Renal pelvis (tissue), 12 donors: Measurements from ENCODE around the gene GPC3. TPM values are rescaled to one million over a fixed set of nuclear protein-coding genes. Genes with fewer than 3 reads are reported as not detected.
"Not testable (repeated sequence)": the region's sequence is repeated elsewhere in the genome, so short reads cannot be mapped to it uniquely, and the experiment has no call there.

ENCODE experiments used
- DNase-seq: peaks from one replicate; pipeline ENCODE4 v3.0.0-alpha.2; 2013
- long read RNA-seq, 16 experiments: transcript quantifications; one replicate each; lab custom pipeline, GENCODE V29; 2026
- polyA plus RNA-seq, 3 donors: library from polyadenylated mRNA; unstranded; fragments of 120-200 nt; gene quantifications; one replicate each; pipeline ENCODE4 v1.2.1, GENCODE V29; 2013; ENCODE audit not compliant: insufficient read length in 3 of 3

GPC3 gene
- 1,000 to 10,000 TPM in 1 of 3 donors, 100 to 1,000 TPM in 2; 934 to 1,259 (median 988) TPM for polyA plus RNA-seq
- long read RNA-seq, donor 1, transcript GPC3-201 (8 exons, 2,568 nt): major isoform, 311 of 612 reads
- long read RNA-seq, donor 1, partial matches to known transcripts: 289 of 612 reads
- long read RNA-seq, donor 1, other reads (novel, unspliced or antisense): 8 of 612 reads
- long read RNA-seq, donor 2, transcript GPC3-201 (8 exons, 2,568 nt): major isoform, 381 of 858 reads
- long read RNA-seq, donor 2, partial matches to known transcripts: 461 of 858 reads
- long read RNA-seq, donor 2, other reads (novel, unspliced or antisense): 14 of 858 reads
- long read RNA-seq, donor 3, transcript GPC3-201 (8 exons, 2,568 nt): major isoform, 350 of 803 reads
- long read RNA-seq, donor 3, partial matches to known transcripts: 447 of 803 reads
- long read RNA-seq, donor 3, other reads (novel, unspliced or antisense): 5 of 803 reads
- long read RNA-seq, donor 4, transcript GPC3-201 (8 exons, 2,568 nt): major isoform, 286 of 568 reads
- long read RNA-seq, donor 4, partial matches to known transcripts: 273 of 568 reads
- long read RNA-seq, donor 4, other reads (novel, unspliced or antisense): 5 of 568 reads
- long read RNA-seq, donor 5, transcript GPC3-203 (5 exons, 836 nt): minor isoform, 5 of 514 reads
- long read RNA-seq, donor 5, transcript GPC3-201 (8 exons, 2,568 nt): major isoform, 156 of 514 reads
- long read RNA-seq, donor 5, partial matches to known transcripts: 353 of 514 reads
- long read RNA-seq, donor 5, other reads (novel, unspliced or antisense): 0 of 514 reads
- long read RNA-seq, donor 6, transcript GPC3-201 (8 exons, 2,568 nt): major isoform, 287 of 502 reads
- long read RNA-seq, donor 6, transcript GPC3-203 (5 exons, 836 nt): minor isoform, 7 of 502 reads
- long read RNA-seq, donor 6, partial matches to known transcripts: 201 of 502 reads
- long read RNA-seq, donor 6, other reads (novel, unspliced or antisense): 6 of 502 reads
- long read RNA-seq, donor 7, transcript GPC3-203 (5 exons, 836 nt): minor isoform, 6 of 772 reads
- long read RNA-seq, donor 7, transcript GPC3-201 (8 exons, 2,568 nt): major isoform, 318 of 772 reads
- long read RNA-seq, donor 7, partial matches to known transcripts: 436 of 772 reads
- long read RNA-seq, donor 7, other reads (novel, unspliced or antisense): 12 of 772 reads
- long read RNA-seq, donor 8, transcript GPC3-201 (8 exons, 2,568 nt): major isoform, 464 of 1,056 reads
- long read RNA-seq, donor 8, transcript GPC3-203 (5 exons, 836 nt): minor isoform, 6 of 1,056 reads
- long read RNA-seq, donor 8, partial matches to known transcripts: 569 of 1,056 reads
- long read RNA-seq, donor 8, other reads (novel, unspliced or antisense): 17 of 1,056 reads
- long read RNA-seq, donor 9, transcript GPC3-203 (5 exons, 836 nt): minor isoform, 5 of 813 reads
- long read RNA-seq, donor 9, transcript GPC3-201 (8 exons, 2,568 nt): major isoform, 315 of 813 reads
- long read RNA-seq, donor 9, partial matches to known transcripts: 467 of 813 reads
- long read RNA-seq, donor 9, other reads (novel, unspliced or antisense): 26 of 813 reads
- long read RNA-seq, donor 10, transcript GPC3-201 (8 exons, 2,568 nt): major isoform, 231 of 610 reads
- long read RNA-seq, donor 10, partial matches to known transcripts: 366 of 610 reads
- long read RNA-seq, donor 10, other reads (novel, unspliced or antisense): 9 of 610 reads
- long read RNA-seq, donor 11, transcript GPC3-201 (8 exons, 2,568 nt): major isoform, 218 of 516 reads
- long read RNA-seq, donor 11, transcript GPC3-203 (5 exons, 836 nt): minor isoform, 6 of 516 reads
- long read RNA-seq, donor 11, partial matches to known transcripts: 284 of 516 reads
- long read RNA-seq, donor 11, other reads (novel, unspliced or antisense): 7 of 516 reads
- long read RNA-seq, donor 12, transcript GPC3-201 (8 exons, 2,568 nt): major isoform, 455 of 877 reads
- long read RNA-seq, donor 12, partial matches to known transcripts: 405 of 877 reads
- long read RNA-seq, donor 12, other reads (novel, unspliced or antisense): 15 of 877 reads
- long read RNA-seq, donor 13, transcript GPC3-201 (8 exons, 2,568 nt): major isoform, 96 of 318 reads
- long read RNA-seq, donor 13, transcript GPC3-203 (5 exons, 836 nt): minor isoform, 6 of 318 reads
- long read RNA-seq, donor 13, partial matches to known transcripts: 216 of 318 reads
- long read RNA-seq, donor 13, other reads (novel, unspliced or antisense): 0 of 318 reads
- long read RNA-seq, donor 14, transcript GPC3-203 (5 exons, 836 nt): minor isoform, 18 of 1,159 reads
- long read RNA-seq, donor 14, transcript GPC3-201 (8 exons, 2,568 nt): major isoform, 412 of 1,159 reads
- long read RNA-seq, donor 14, partial matches to known transcripts: 712 of 1,159 reads
- long read RNA-seq, donor 14, other reads (novel, unspliced or antisense): 17 of 1,159 reads
- long read RNA-seq, donor 15, transcript GPC3-201 (8 exons, 2,568 nt): major isoform, 290 of 508 reads
- long read RNA-seq, donor 15, partial matches to known transcripts: 208 of 508 reads
- long read RNA-seq, donor 15, other reads (novel, unspliced or antisense): 10 of 508 reads
- long read RNA-seq, donor 16, transcript GPC3-201 (8 exons, 2,568 nt): major isoform, 337 of 843 reads
- long read RNA-seq, donor 16, partial matches to known transcripts: 495 of 843 reads
- long read RNA-seq, donor 16, other reads (novel, unspliced or antisense): 7 of 843 reads

DNA sequence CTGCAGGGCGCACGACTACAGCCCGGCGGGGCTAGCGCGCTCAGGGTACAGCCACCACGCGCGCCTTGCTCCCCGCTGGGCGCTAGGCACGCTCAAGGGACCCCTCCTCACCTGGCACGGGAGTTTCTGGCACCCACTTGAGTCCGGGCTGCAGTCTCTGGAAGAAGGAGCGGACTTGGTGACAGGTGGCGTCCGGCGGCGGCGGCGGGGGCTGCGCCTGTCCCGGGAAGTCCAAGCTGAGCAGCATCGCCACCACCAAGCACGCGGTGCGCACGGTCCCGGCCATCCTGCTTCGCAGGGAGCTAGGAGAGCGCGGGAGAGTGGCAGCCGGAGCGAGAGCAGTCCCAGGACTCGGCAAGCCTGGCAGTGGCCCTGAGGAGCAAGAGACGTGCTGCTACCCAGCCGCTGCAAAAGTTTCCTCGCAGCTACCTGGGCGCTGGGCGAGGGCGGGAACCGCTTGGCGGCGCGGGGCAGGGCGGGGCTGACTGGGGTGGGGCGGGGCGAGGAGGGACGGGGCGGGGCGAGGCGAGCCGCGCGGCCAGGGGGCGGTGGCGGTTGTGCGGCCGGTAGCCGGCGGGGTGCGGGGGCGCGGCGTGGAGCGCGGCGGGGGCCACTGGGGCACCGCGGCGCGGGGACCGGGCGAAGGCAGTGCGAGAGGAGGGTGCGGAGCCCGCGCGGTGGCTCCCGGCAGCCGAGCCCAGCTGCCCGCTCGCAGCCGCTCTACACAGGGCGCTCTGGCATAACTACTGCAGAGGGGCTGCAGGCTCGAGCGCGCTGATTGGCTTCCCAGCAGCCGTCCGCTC lies at the start of gene GPC3:
TSS of gene GPC3 (minus strand) at position 431 of the 803 bp plus-strand sequence.
- peak; percentile 69 for DNase-seq

DNA sequence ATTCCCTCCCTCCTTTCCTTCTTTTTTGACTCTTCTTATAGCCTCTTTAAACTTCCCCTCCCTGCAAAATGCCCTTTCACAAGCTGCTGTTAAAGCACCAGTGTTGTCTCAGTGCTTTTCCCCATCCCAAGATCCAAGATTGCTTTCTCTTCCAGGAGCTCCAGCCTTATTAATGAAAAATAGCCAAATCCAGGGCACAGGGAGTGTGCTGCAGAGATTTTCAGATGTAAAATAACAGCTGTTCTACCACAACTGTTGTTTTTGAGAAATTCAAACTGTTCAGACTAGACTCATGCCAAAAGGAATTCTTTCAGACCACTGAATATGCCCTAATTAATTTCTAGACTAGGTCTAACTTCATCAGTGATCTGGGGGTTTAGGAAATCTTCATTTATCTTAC lies 47.0 kb upstream of the GPC3 start:
- DNase-seq: no peak

DNA sequence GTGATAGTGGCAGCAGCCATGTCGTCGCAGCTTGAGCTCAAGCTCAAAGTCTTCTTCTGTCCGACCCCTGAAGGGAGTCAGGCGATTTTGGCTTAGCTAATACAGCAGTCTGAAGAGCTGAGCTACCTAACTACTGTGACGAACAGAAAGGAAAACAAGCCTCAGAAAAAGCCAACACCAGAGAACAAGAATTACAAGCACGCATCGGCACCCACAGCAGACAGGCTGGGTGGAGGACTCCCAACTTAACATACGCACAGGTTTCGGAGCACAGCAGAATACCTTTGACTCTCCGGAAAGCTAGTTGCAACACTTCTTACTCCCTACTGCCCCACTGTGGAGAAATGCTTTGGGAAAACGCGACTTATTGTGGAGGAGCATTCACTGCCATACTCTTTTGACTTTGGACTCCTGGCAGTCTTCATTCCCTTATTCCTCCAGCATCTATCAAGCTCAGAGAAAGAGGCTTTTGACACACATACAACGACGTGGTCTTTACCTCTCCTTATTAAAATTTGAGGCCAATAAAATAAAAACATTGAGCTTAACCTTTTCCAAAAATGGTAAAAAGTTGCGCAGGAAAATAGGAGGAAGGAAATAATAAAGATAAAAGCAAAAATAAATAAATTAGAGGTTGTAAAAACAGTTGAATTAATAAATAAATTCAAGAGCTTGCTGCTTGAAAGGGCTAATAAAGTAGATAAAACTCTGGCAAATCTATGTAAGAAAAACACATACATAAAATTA lies 41.3 kb upstream of the GPC3 start:
- DNase-seq: peak; percentile 81

DNA sequence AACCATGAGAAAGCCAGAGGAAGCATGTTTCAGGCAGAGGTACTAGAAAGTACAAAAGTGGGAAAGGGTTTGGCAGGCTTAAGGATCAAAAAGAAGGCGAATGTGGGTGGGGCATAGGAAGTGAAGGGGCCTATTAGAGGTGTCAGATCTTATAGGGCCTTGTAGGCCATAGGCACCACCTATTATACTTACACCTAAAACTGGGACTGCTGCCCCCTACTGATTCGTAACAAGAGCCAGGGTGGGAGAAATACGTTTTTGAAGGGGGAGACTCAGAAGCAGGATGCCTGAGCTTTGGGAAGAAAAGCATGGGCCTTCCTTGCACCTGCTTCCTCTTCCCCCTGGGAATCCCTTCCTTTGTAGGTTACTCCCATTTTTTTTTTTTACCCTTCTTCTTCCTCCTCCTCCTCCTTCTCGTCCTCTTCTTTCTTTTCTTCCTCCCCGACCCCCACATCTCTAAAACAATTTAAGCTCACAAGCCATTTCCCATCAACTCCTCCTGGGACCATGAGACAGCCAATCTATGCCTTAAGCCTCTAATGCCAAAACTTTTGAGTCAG lies 40.7 kb upstream of the GPC3 start:
- DNase-seq: no peak

DNA sequence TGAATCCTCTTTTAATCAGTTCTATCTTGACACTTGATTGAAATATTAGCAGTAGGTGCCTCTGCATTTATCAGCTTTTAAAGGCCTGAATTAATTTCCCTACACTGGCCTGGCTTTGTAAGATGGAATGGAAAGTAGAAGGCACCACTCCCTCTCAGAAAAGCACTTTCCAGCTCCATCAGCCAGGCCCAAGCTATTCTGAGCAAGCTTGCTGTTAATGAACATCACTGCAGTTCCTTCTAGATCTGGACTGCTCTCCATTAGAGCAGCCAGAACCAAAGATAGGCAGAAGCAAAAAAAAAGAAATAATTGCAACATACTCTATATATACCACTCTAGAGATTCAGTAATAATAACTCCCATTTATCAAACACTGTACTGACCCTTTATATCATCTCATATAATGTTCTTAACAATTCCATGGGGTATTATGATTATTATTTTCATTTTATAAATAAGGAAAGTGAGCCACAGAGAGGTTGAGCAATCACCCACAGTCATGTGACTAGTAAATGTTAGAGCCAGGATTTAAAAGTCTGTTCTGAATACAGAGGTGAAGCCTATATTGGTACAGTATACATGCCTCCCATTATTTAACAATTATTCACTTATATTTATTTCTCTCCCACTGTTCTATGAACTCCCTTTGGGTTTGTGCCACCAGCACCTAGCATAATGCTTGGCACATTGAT lies 39.4 kb upstream of the GPC3 start:
- DNase-seq: no peak

DNA sequence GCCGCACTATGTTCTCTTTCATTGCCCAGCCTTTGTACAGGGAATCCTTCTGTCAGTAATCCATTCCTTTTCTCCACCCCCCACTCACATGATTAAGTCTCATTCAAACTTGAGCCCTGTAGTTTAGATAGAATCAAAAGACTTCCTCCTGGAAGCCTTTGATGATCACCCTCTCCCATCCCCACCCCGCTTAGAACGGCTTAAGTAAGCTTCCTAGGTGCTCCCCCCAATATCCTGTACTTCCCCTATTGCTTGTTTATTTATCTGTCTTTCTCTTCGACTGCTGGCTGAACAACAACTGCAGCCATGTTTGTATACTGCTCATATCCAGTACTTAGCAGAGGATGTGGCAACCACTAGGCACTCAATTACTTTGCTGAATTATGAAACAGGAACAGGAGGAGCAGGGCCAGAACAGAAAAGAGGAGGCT lies 38.5 kb upstream of the GPC3 start:
- DNase-seq: no peak

DNA sequence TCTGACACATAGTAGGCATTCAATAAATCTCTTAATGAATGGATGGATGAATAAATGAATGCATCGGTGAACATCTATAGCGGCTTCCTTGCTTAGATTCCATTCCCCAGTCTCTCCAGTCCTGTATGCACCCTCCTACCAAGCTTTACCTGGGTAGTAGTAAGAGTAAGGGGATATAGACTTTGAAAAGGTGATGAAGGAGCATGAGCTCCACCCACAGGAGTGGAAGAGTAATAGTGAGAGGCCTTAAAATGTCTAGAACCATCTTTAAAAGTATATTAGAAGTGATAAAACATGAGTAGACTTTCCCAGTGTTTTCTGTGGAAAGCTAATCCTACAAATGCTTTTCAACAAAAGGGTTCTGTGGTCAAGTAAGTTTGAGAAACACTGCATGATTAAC lies 35.5 kb upstream of the GPC3 start:
- no peak for DNase-seq

DNA sequence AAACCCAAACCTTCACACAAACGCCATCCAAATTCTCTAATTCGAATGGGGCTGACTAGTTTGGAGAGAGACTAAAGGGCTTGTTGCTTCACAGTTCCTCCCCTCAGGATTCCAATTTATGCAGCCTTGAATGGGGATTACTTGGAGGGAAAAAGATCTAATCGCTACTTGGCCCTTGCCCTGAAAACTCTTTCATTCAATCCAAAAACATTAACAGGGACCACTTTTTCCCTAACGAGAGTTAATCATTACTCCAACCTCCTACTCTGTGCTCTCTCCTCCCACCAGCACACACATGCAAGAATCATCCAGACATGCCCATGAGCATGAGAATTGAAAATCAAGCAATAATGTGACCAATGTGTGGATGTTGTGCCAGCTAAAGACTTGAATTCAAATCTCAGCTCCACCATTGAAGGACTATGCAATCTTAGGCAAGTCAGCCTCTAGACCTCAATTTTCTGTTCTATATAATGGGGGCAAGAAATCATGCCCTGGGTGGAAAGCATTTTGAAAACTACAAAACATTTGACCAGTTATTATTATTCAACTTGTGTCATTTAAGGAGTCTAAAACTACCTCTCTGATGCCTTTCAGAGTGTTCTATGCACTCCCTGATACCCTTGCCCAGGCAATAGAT lies 34.3 kb upstream of the GPC3 start:
- no peak for DNase-seq

DNA sequence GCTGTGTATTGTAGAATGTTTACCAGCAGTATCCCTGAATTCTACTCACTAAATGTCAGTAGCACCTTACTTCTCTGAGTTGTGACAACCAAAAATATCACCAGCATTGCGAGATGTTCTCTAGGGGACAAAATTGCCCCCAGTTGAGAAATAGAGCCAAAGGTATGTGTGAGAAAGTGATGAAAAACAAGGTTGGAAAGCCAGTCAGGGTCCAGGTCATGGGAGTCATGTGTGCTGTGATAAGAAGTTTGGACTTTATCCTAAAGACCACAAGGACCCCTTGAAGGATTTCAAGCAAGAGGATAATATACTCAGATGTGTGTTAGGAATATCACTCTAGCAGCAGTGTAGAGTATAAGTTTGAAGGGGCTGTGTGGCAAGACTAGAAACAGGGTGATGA lies 30.9 kb upstream of the GPC3 start:
- not testable (repeated sequence) for DNase-seq

DNA sequence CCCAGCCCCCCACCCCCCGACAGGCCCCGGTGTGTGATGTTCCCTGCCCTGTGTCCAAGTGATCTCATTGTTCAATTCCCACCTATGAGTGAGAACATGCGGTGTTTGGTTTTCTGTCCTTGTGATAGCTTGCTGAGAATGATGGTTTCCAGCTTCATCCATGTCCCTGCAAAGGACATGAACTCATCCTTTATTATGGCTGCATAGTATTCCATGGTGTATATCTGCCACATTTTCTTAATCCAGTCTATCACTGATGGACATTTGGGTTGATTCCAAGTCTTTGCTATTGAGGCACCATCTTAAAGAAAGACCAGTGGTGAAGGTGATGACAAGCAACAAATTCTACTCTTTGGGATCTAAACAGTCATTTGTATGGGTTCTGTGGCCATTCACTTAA lies 30.1 kb upstream of the GPC3 start:
- DNase-seq: not testable (repeated sequence)

DNA sequence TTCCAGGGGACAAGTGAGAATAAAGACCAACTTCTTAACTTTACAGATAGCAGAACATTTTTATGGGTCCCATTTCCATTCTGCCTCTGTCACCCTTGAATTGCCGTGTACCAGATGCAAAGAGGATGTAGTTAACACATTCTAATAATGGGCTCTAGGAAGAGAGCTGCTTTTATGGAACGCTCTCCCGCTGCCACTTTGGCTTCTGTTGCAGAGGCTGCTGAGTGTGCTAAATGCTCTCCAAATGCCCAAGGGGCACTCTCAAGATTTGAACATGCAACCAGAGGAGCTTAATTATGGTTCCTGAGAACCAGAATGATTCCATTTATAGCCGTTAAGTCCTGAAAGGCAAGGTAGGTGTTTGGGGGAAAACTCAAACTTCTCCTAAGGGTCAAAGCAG lies 28.1 kb upstream of the GPC3 start:
- DNase-seq: no peak

DNA sequence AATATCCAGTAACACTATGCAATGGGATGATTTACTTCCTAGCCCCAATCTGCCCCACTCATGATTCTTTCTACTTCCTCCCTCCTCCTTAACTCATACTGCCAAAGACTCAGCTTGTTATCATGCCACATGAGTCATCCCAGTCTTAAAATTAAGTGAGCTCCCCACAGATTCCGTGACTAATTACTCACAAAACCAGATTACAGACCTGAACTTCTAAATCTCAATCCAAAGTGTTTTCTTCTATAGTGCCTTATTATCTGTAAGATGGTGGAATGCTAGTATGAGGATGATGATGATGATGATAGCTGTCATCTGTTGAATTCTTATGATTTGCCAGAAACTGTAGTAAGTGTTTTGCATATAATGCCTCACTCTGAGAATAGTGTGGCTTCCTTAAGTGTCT lies 27.7 kb upstream of the GPC3 start:
- DNase-seq: no peak

DNA sequence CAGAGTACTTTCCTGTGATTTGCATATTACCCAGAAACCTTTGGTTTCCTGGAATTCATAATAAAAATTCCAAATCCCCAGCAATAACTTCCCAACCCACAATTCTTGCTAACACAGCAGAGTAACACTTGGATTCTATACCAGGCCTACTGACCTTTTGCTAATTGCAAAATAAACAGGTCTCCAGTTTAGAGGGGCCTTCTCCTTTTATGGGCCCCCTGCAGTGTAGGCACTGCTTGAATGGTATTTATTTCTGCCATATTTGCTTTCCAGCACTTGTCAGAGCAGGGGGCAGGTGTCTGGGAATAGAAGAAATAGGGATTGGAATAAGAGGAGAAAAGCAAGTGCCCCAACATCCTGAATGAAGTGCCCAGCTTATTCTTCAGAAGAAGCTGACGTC lies 25.3 kb upstream of the GPC3 start:
- DNase-seq: no peak

DNA sequence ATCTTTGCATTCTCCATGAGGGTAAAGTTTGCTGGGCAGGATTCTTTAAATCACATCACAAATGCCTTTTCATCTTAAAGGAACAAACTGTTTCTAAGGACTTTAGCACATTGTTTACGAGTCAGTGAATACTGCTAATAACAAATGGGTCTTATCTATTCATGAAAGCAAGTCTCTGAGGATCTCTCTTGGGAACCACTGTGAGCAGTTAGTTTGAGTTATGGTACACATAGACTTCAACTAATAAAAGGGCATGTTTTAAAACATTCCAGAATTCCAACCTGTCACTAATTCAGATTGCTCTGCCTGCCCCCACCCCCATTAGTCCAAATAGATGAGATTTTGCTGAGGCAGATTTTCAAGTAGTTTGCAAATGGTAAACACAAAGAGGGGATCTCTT lies 22.3 kb upstream of the GPC3 start:
- DNase-seq: no peak

DNA sequence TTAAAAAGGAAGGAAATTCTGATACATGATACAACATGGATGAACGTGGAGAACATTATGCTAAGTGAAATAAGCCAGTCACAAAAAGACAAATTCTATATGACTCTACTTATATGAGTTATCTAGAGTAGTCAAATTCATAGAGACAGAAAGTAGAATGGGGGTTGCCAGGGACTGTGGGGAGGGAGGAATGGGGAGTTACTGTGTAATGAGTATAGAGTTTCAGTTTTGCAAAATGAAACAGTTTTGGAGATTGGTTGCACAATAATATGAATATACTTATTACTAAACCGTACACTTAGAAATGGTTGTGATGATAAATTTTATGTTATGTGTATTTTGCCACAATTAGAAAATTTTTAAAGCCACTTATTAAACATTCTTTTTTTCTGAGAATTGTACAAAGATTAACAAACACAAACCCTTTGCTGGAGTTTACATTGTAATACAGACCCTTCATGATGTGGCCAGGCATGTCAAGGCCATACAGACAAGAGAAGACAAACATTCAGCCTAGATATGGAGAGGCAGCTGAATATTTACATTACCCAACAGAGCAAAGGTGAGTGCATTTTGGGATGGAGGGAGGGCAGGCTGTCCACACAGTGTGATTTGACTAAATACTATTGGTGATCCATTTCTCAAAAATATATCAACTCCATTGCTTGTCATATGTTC lies 21.2 kb upstream of the GPC3 start:
- no peak for DNase-seq
